Renal cortex interstitium (tissue), 11 donors: ENCODE results near the gene UBIAD1. TPM values are rescaled to one million over a fixed set of nuclear protein-coding genes. Genes with fewer than 3 reads are reported as not detected.
"Not testable (repeated sequence)": the region's sequence is repeated elsewhere in the genome, so short reads cannot be mapped to it uniquely, and the experiment has no call there.

Source experiments
- DNase-seq, 11 donors: peaks; one replicate each; pipeline ENCODE4 v3.0.0-alpha.2; 2013; ENCODE audit warnings: low read depth in 9 of 11, low spot score in 4 of 11; ENCODE audit errors: extremely low read depth in 1 of 11
- polyA plus RNA-seq, 3 donors: library from polyadenylated mRNA; unstranded; fragments of 120-200 nt; gene quantifications; one replicate each; pipeline ENCODE4 v1.2.1, GENCODE V29; 2013; ENCODE audit not compliant: insufficient read length in 3 of 3

The UBIAD1 gene
- polyA plus RNA-seq, 3 donors = 15.1 to 15.9 (median 15.5) TPM

DNA sequence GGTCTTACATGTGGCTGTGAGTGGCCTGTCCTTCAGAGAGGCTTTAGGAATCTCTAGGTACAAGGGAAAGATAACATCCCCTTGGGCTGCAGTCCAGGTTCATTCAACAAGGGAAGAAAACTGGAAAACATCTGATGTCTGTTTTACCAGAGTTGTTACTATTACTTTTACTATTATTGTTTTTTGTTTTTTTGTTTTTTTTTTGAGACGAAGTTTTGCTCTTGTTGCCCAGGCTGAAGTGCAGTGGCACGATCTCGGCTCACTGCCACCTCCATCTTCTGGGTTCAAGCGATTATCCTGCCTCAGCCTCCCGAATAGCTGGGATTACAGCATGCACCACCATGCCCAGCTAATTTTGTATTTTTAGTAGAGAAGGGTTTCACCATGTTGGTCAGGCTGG, 24.8 kb downstream of the UBIAD1 start:
- DNase-seq = not testable (repeated sequence)

DNA sequence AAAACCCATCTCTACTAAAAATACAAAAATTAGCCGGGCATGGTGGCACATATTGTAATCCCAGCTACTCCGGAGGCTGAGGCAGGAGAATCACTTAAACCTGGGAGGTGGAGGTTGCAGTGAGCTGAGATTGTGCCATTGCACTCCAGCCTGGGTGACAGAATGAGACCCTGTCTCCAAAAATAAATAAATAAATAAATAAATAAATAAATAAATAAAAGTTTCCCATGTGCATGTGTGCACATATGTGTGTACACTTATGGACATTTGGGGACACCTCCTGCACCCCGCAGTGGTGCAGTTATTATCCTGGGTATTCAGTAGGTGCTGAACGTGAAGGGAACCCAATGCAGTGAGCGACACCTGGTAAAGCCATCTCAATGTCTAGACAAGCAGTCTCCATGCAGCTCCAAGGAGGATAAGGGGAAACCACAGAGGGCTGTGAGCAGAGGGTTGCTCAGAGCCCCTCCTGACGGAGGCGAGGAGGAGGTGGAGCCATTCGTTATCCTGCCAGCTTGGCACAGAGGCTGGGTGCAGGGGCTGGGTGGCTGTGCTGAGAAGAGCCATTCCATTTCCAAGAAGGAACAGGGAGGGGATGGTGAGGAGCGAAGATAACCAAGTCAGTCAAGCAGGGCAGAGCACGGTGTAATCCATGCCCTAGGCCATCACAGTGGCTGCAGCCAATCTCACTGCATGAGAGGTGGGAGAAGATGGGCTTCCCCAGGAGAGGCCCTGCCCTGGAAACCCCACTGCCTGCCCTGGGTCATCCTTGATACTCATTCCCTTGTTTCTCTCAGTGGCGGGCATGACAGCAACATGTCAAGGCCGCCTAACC, 25.6 kb downstream of the UBIAD1 start:
- no peak for DNase-seq

DNA sequence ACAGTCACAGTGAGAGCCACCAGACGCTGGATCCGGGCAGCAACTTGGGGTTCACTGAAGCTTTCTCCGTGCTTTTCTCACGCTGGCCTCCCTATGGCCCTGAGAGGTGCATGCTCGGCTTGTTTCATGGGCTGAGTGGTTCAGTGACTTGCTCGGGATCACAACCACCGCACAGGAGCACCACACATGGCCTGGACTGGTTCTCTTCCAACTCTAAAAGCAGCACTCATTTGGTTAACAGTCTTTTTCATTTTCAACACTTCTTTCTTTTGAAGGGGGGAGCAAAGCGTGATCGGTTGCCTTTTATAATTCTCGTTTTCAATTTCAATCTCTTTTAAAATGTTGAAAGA, 26.2 kb downstream of the UBIAD1 start:
- no peak for DNase-seq

DNA sequence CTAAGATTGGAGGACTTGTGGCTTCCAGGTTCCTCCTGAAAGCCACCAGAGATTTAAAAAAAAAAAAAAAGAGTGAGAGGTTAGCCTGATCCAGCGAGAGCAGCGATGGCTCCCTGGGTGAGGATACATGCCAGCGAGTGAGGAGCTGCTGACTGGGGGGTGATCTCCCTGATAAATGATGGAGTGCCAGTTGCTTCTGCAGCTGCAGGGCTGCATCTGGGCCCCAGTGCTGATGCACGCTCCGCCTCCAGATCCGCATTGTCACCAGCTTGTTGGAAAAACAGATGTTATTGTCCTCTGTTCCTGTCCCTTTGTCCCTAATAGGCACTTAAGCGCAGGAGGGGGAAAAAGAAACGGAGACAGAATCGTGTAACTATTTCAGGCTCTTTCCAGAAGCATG, 28.6 kb downstream of the UBIAD1 start:
- no peak for DNase-seq

DNA sequence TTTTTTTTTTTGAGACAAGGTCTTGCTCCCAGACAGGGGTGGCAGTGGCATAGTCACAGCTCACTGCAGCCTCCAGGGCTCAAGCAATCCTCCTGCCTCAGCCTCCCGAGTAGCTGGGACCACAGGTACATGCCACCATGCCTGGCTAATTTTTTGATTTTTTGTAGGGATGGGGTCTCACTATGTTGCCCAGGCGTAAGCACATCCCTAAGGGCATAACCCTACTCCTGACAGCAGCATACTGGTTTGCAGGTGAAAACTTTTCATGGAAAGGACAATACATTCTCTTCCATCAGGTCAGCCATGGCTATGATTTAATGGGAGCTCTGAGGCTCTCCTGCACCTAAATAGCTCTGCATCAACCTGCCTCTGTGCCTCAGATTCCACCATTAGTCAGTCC, 29.4 kb downstream of the UBIAD1 start:
- DNase-seq = no peak

DNA sequence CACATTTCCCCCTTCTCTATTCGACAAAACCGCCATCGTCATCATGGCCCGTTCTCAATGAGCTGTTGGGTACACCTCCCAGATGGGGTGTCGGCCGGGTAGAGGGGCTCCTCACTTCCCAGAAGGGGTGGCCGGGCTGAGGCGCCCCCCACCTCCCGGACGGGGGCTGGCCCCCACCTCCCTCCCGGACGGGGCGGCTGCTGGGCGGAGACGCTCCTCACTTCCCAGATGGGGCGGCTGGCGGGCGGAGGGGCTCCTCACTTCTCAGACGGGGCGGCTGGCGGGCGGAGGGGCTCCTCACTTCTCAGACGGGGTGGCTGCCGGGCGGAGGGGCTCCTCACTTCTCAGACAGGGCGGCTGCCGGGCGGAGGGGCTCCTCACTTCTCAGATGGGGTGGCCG, 32.5 kb downstream of the UBIAD1 start:
- not testable (repeated sequence) for DNase-seq

DNA sequence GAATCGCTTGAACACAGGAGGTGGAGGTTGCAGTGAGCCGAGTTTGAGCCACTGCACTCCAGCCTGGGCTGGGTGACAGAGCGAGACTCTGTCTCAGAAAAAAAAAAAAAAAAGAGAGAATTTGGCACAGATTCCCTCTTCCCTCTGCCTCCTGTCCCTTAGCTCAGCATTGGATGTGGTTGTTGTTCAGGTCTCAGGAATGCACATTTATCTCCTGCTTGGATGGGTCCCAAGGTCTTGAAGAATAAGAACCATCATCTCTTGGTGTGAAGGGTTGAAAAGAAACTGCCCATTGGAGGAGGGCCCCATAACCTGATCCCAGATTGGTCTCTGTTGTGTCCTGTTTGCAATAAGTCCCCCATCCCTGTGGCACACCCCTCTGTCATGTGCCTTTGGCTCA, 34.9 kb downstream of the UBIAD1 start:
- no peak for DNase-seq

DNA sequence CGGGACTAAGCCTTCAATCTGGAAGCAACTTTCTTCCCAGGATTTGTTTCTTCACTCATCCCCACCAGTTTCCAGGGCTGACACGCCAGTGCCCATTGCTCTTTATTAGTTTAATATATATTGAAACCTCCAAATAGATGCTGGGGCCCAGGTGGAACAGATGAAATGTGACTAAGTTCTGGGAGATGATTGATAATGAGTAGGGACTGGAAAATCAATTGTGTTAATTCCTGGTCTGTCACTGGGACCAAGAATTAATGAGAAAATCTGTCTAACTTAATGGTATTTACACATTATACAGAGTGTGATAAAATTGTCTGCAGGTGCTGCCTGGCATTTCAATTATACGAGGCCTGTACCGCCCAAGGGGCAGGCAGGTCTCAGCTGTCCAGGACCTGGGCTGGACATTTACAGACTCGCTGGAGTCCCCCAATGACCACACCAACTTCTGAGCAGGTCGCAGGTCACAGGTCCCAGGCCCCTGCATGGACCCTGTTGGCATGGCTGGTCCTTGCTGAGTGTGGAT, 35.8 kb downstream of the UBIAD1 start:
- no peak for DNase-seq

DNA sequence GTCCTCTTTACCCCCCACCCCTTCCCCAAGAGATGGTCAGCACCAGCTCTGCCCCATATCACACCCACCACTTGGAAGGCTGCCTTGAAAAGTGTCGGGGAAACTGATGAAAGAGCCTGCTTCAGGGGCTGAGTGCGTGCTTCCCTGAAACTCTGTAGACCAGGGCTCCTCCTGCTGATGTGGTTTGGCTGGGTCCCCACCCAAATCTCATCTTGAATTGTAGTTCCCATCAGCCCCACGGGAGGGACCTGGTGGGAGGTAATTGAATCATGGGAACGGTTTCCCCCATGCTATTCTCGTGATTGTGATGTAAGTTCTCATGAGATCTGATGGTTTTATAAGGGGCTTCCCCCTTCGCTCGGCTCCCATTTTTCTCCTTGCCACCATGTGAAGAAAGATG, 36.4 kb downstream of the UBIAD1 start:
- DNase-seq = no peak

DNA sequence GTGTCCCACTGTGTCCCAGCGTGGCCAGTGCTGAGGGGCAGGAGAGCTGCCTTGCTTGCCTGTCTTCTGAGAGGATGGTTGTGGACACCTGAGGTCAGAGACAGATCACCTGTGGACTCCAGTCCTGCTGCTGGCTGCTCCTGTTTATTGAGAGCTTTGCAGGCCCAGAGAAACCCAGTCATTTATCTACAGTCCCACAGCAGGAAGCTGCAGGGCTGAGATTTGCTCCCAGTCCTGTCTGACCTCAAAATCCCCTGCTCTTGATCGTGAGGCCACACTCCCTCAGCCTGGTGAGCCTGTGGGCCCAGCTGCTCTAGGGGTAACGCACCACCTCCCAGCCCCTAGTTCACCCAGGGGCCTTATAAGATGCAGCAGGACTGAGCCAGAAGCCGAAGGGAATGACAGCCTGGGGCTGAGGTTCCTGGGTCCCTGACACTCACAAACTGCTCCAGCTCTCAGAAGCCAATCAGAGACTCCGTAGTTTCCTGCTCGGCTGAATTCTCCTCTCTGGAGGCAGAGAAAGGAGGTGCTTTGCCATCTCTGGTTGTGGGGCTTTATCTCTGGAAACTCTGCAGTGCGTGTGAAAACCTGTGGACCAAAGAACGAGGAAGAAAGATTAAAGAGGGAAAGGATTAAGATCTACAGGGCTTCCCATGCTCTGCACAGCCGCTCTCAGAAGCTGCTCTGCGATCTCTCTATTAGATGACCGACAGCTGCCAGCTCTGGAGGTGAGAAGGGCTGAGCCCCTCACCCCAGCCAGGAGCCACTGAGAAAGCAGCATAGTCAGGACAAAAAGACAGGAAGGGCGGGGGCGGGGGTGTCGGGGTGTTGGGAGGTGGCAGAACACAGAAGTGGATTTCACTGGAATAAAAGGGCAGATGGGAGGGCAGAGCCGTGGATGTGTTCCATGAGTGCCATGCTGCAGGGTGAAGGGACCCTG, 39.1 kb downstream of the UBIAD1 start:
- no peak for DNase-seq

DNA sequence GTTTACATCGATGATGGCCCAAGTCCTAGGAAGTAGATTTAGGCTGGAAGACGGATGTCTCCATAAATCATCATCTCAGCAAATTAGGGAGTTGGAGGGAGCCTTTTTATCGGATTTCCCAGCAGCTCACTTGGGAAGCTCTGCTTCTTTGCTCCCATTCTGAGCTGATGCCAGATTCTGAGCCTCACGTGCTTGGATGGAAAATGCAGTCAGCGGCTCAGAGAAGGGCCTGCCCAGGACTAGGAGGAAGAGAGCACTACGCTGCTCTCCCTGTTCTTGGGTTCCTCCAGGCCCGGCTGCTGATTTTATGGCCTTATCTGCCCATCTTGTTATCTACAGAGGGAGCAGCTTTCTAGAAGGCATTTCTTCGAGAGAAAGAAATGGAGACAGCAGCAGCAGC, 42.0 kb downstream of the UBIAD1 start:
- no peak for DNase-seq

DNA sequence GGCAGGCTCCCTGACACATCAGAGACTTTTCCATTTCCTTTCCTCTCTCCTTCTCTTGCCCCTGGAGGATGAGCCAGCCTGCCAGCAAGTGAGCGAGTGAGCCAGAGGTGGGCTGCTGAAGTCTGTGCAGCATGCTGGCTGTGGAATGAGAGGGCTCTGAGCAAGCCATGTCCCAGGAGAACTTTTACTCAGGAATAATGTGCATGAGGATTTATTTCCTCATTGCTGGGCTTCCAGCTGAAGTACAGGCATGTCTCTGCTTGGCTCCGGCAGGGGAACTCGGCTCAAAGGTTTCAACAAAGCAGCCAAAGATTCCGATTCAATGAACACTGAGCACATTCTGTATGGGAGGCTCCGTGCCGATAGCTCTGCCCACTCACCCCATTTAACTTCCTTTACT, 43.7 kb downstream of the UBIAD1 start:
- no peak for DNase-seq

DNA sequence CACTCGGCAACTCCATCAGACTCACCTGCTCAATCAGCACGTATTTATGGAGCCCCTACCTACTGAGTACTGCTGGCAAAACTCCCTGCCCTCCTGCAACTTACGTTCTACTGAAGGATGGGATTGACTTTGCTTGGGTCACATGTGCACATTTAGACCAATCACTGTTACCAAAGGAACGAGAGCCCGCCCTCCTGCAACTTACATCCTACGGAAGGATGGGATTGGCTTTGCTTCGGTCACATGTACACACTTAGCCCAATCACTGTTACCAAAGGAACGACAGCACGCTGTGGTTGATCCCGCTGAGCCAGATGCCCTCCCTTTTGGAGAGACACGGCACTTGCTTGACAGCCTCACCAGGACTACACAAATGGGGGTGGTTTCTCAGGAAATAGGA, 46.0 kb downstream of the UBIAD1 start:
- DNase-seq = no peak

DNA sequence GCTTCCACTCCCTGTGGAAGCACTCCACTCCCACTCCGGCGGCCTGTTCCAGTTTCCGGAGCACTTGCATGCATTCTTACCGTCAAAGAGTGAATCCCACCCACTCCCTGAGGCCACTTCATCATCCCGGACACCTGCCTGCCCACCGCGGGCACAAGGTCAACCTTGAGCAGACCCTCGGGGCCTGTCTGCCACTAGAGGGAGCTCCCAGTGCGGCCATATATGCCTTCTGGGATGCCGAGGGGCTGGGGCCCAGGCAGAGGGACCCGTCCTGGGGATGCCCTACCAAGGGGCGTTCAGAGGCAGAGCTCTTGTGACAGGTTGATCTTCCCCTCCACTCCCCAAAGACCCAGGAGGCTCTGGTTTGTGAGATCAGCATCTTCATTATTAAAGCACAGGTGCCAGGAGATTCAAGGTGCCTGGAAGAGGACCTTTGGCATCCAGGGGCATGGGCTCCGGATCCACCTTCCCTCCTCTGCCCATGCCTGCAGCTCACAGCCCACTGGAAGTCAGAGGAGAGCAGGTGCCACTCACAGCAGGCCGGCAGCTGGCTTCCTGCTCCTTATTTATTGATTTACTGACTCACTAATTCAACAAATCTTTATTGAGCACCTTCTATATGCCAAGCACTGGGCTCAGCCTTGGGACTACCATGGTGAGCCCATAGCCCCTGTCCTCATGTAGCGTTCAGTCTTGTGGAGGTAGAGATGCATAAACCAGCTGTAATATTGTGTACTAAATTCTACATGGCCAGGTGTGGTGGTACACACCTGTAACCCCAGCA, 47.3 kb downstream of the UBIAD1 start:
- DNase-seq = no peak

DNA sequence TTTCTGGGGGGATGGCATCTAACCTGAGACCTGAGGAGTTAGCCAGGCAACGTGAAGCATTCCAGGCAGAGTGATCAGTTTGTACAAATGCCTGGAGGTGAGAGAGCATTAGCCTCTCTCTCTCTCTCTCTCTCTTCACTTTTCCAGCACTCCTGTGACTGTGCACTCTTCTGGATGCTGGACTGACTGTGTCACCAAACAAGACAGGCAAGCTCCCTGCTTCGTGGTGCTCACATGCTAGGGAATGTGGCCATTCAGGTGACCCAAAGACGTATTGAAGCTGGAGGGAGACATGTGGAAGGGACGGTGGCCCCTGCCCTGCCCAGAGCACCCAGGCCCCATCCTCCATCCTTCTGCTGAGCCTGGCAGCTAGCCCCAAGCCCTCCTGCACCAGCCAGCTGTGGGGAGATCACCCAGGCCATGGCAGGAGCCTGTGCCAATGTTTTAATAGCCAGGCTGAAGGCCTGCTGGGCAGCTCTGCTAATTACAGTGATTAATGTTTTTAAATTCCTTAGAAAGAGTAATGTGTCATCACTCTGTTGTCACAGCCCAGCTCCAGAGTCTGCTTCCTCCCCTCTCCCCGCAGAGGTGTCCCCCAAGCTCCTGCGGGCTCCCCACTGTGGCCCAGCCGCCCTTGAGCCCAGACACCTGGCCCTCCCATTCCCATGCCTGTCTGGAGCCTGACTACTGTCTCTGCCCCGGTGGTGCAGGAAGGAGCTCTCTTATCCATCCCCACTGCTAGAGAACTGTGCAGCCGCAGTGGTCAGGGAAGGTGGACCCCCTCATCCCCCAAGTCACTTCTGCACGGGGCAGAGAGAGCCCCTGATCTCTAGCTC, 48.9 kb downstream of the UBIAD1 start:
- no peak for DNase-seq

DNA sequence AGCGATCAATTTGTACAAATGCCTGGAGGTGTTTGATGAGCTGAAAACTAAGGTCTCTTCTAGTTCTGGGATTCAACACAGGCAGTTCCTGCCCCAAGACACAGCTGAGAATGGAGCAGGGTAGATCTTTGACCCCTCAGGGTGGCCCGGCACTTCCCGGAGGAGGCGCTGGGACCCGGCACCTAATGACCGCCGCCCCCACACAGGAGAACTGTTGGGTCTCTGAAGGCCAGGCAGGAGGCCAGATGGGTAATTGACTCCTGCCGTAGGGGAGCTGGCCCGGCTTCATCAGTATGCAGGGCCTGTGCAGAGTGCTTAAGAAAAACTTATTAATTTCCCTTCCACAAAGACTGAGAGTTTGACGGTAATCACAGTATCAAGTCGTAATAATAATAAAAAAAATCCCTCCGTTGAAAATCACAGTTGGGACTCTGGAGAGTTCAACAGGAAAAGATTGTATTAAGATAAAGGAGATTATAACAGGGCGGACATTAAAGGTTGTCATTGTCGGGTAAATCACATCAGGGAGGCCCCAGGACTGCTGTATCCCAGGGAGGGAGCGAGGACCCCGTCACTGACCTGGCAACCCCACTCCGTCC, 51.7 kb downstream of the UBIAD1 start:
- DNase-seq = no peak

DNA sequence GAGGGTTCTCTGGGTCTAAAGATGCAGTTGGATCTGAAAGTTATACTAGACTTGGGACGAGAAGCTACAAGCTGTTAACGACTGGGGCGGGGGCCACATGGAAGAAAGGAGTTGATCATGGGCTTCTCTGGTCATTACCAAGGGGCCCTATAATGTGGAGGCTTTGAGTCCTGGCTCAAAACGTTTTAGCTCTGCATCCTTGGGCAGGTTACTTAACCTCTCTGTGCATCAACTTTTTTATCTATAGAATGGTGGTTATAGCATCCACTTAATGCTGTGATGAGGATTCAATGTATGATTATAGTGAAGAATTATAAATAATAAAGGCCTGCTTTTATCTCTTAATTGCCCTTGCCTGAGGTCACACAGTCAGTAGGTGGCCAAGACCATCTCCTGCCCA, 53.1 kb downstream of the UBIAD1 start:
- DNase-seq = no peak

DNA sequence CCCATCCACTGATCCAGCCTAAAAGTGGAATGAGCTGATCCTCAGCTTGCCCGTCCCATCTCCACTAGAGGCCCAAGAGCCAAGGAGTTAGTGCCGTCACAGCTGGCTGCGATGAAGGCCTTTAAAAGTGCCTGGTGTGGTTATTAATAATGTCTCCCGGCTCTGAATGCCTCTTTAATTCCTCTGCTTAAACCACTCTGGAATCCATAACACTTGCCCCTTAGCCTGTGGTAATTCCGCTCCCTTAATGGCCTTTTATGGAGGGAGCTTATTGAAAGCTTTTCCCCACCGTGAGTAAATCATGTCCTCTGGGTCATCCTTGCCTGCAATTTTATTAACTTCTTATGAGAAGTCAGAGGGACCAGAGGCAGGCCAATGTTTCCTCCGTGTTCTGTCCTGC, 55.4 kb downstream of the UBIAD1 start:
- DNase-seq = no peak
